Calu3 (cell line): ENCODE results near the gene GRIK1. TPM values are rescaled to one million over a fixed set of nuclear protein-coding genes. Genes with fewer than 3 reads are reported as not detected.

ENCODE experiments used
- BruUV-seq: library from RNA; stranded (reverse); fragments of 400-500 nt; replicated peaks from 2 replicates; lab custom pipeline; 2021; lab: Mats Ljungman, UMichigan
- CTCF ChIA-PET: fragments of 300-600 bp; sonication (Branson Sonifier 250); formaldehyde crosslinking; loops from one replicate; lab custom pipeline; 2022; ENCODE audit warnings: antibody characterized with exemption; lab: Charles Lee
- DNase-seq: peaks from one replicate; pipeline ENCODE4 v3.0.0; 2022
- H3K27ac Mint-ChIP-seq: one replicate; pipeline ENCODE4 v1.8.0; 2022; ENCODE audit warnings: mixed read lengths; ENCODE audit not compliant: unreplicated experiment
- H3K27me3 Mint-ChIP-seq: one replicate; pipeline ENCODE4 v1.8.0; 2022; ENCODE audit warnings: mixed read lengths; ENCODE audit not compliant: unreplicated experiment
- H3K36me3 Mint-ChIP-seq: one replicate; pipeline ENCODE4 v1.8.0; 2022; ENCODE audit warnings: mild to moderate bottlenecking, moderate library complexity, mixed read lengths; ENCODE audit not compliant: insufficient read depth, unreplicated experiment
- H3K4me1 Mint-ChIP-seq: one replicate; pipeline ENCODE4 v1.8.0; 2022; ENCODE audit warnings: mild to moderate bottlenecking, low read depth, mixed read lengths; ENCODE audit not compliant: unreplicated experiment
- H3K4me3 Mint-ChIP-seq: one replicate; pipeline ENCODE4 v1.8.0; 2022; ENCODE audit warnings: mild to moderate bottlenecking, low read depth, moderate library complexity, mixed read lengths; ENCODE audit not compliant: unreplicated experiment
- H3K9me3 Mint-ChIP-seq: one replicate; pipeline ENCODE4 v1.8.0; 2022; ENCODE audit warnings: low read depth, mixed read lengths; ENCODE audit not compliant: unreplicated experiment
- intact Hi-C: fragments of 100-400 bp; cut with micrococcal nuclease; formaldehyde crosslinking; loops from one replicate; pipeline ENCODE4 v1.10.0; 2022; ENCODE audit not compliant: unreplicated experiment
- total RNA-seq: library from RNA; stranded (reverse); gene quantifications from 2 replicates; pipeline ENCODE4 v1.2.3, GENCODE V29; 2022
- TF ChIP-seq, protein P1 (sequence below): fragments of 200-600 bp; IDR thresholded peaks from one replicate; pipeline ENCODE4 v1.8.0; 2022; ENCODE audit warnings: antibody characterized with exemption; ENCODE audit not compliant: unreplicated experiment

GRIK1 gene
- total RNA-seq, 1 experiment from 2014 or later: not detected

DNA sequence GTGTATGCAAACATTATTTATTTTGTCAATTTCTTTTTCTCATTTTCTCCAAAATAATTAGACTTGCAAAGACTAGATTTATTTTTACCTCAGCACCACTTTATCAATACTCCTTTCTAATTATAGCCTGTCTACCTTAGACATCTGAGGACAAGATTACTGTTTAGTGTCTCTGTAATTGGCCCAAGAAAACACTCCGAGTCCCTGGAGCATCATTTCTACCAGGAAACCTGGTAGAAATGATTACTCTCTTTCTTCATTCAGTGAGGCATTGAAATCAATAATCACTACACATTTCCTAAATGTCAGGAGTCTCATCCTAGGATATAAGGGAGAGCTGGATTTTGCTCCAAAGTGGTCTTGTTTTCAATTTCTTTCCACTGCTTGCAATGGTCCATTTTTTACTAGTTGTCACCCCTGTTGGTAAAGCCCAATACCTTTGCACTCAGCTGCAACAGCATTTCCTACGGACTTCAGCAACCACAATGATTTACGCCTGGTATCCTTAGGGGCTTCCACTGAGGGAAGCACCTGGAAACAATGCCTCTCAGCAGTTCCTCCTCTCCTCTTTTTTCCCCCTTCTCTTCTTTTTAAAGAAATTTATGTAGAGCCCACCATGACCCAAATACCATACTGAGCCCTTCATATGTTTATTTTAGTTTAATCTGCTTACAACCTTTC is 64.6 kb downstream of the GRIK1 start:
- Mint-ChIP-seq H3K27me3 (no peaks in the 10 kb centered on the region), H3K36me3 (no peaks in the 10 kb centered on the region), H3K27ac (no peak overlapping the region), H3K4me3 (no peak overlapping the region), H3K9me3 (peaks cover 3% of the 10 kb centered on the region), H3K4me1 (no peaks in the 10 kb centered on the region)
- TF ChIP-seq, protein P1, sequence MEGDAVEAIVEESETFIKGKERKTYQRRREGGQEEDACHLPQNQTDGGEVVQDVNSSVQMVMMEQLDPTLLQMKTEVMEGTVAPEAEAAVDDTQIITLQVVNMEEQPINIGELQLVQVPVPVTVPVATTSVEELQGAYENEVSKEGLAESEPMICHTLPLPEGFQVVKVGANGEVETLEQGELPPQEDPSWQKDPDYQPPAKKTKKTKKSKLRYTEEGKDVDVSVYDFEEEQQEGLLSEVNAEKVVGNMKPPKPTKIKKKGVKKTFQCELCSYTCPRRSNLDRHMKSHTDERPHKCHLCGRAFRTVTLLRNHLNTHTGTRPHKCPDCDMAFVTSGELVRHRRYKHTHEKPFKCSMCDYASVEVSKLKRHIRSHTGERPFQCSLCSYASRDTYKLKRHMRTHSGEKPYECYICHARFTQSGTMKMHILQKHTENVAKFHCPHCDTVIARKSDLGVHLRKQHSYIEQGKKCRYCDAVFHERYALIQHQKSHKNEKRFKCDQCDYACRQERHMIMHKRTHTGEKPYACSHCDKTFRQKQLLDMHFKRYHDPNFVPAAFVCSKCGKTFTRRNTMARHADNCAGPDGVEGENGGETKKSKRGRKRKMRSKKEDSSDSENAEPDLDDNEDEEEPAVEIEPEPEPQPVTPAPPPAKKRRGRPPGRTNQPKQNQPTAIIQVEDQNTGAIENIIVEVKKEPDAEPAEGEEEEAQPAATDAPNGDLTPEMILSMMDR: no peak
- DNase-seq: no peak
- intact Hi-C loops: no loop called here
- CTCF ChIA-PET: interaction anchor here (0.6 kb wide), 1 partner anchor 1025 kb away, joined by 5 read pairs; no protein-coding TSS in a partner anchor
- no TSS peak for BruUV-seq

DNA sequence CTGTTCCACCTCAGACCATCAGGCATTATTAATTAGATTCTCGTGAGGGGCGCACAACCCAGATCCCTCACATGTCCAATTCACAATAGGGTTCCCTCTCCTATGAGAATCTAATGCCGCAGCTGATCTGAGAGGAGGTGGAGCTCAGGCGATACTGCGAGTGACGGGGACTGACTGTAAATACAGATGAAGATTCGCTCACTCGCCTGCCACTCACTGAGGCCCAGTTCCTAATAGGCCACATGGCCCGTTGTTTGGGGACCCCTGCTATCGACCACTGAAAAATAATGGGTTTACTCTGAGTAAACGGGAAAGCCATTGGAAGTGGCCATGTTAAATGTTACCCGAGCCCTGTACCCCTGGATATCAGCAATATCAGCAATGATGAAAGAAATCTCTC is 65.9 kb downstream of the GRIK1 start:
- Mint-ChIP-seq H3K4me1 (no peaks in the 10 kb centered on the region), H3K9me3 (peaks cover 3% of the 10 kb centered on the region), H3K27ac (no peak overlapping the region), H3K4me3 (no peak overlapping the region), H3K27me3 (peaks cover 2% of the 10 kb centered on the region), H3K36me3 (no peaks in the 10 kb centered on the region)
- TF ChIP-seq, protein P1: no peak
- DNase-seq: no peak
- intact Hi-C loops: no loop called here
- BruUV-seq: no TSS peak
- CTCF ChIA-PET: no interaction called here

DNA sequence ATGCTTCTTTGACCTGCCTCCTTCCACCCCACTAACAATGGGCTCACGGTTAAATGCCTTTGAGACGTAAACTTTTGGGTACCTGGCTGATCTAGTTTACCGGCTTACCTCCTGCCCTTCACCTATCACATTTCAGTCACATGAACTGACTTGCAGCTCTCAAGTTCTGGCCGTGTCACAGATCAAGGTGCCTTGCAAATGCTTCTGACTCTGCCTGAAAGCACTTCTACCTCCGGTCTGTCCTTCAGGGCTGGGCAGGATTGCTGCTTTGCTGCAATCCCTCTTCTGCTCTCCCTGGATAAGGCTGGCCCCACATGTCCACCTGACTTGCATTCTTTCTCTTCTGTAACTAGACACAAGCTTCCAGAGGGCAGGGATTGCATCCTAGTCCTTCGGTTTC is 69.0 kb downstream of the GRIK1 start:
- Mint-ChIP-seq H3K27ac (no peak overlapping the region), H3K4me3 (no peak overlapping the region), H3K4me1 (no peaks in the 10 kb centered on the region), H3K36me3 (no peaks in the 10 kb centered on the region), H3K27me3 (peaks cover 26% of the 10 kb centered on the region), H3K9me3 (no peaks in the 10 kb centered on the region)
- CTCF ChIA-PET: interaction anchor here (0.7 kb wide), 1 partner anchor 544 kb away, joined by 4 read pairs; no protein-coding TSS in a partner anchor
- intact Hi-C loops: no loop called here
- no peak for DNase-seq
- TF ChIP-seq, protein P1: no peak
- no TSS peak for BruUV-seq

DNA sequence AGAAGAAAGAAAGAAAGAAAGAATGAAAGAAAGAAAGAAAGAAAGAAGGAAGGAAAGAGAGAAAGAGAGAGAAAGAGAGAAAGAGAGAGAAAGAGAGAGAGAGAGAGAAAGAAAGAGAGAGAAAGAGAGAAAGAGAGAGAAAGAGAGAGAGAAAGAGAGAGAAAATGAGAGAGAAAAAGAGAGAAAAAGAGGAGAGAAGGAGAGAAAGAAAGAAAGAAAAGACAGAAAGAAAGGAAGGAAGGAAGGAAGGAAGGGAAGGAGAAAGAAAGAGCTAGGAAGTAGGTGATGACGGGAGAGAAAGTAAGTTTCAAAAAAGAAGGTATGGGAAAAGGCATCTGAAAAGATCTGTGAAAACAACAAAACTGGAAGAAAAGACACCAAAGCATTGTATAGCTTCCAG is 72.0 kb downstream of the GRIK1 start:
- TF ChIP-seq, protein P1: no peak
- no peak for DNase-seq
- intact Hi-C loops: no loop called here
- BruUV-seq: no TSS peak
- no peak overlapping the region for H3K27ac Mint-ChIP-seq
- H3K4me3 Mint-ChIP-seq: no peak overlapping the region
- CTCF ChIA-PET: no interaction called here
- H3K9me3 Mint-ChIP-seq: no peaks in the 10 kb centered on the region
- H3K27me3 Mint-ChIP-seq: peaks cover 26% of the 10 kb centered on the region
- no peaks in the 10 kb centered on the region for H3K36me3 Mint-ChIP-seq
- no peaks in the 10 kb centered on the region for H3K4me1 Mint-ChIP-seq
